Skin epidermis (tissue), 12 donors: Measurements from ENCODE around the gene SFSWAP.
A peak's percentile ranks its signal among the peaks of the same experiment; 100 is the strongest.
"Not testable (repeated sequence)": the region's sequence is repeated elsewhere in the genome, so short reads cannot be mapped to it uniquely, and the experiment has no call there.

Experiments
- H3K27ac ChIP-seq, 21 experiments: fragments of 200-600 bp; sonication (generic) in 11 of 21; one replicate each; pipeline ENCODE4 v1.5.0; 2020; ENCODE audit warnings: mild to moderate bottlenecking in 3 of 21, inconsistent platforms in 2 of 21, moderate library complexity in 2 of 21
- H3K4me3 ChIP-seq, 7 experiments: fragments of 200-600 bp; sonication (generic) in 2 of 7; one replicate each; pipeline ENCODE4 v1.5.0; 2020; ENCODE audit warnings: inconsistent platforms in 2 of 7, mild to moderate bottlenecking in 2 of 7, moderate library complexity in 1 of 7

The SFSWAP gene

DNA sequence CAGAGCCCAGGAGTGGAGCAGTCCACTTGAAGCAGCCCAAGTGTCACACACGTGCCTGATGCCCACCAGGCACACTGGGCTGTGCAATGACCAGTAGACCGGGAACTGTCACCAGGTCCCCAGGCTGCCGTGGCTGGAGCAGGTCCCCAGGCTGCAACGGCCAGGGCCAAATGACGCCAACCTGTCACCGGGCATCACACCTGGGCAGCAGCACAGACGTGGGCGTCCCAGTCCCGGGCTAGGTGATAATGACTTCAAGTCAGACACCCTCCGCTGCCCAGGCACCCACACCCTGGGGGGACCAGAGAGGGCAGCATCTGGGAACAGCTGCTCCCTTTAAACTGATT is 86.7 kb downstream of the SFSWAP start:
- H3K4me3 ChIP-seq, result no peak overlapping the region
- H3K27ac ChIP-seq, result no peak overlapping the region

DNA sequence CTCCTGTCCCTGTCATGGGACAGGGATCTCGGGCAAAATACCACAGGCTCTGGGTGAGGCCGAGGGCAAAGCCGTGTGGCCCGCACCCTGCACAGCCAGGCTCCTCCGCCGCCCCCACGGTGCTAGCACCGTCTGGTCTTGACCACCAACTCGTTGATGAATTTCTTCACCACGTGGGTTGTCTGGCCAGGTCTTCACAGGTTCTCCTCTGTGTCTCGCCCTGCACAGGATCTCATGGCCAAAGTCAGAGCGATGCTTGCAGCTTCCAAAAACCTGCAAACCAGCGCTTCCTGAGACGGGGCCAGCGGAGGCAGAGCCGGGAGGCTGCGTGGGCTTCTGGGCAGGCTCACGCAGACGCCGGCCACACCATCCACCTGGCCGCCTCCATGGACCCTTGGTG is 88.3 kb downstream of the SFSWAP start:
- Histone ChIP-seq H3K27ac (no peak overlapping the region), H3K4me3 (no peak overlapping the region)

DNA sequence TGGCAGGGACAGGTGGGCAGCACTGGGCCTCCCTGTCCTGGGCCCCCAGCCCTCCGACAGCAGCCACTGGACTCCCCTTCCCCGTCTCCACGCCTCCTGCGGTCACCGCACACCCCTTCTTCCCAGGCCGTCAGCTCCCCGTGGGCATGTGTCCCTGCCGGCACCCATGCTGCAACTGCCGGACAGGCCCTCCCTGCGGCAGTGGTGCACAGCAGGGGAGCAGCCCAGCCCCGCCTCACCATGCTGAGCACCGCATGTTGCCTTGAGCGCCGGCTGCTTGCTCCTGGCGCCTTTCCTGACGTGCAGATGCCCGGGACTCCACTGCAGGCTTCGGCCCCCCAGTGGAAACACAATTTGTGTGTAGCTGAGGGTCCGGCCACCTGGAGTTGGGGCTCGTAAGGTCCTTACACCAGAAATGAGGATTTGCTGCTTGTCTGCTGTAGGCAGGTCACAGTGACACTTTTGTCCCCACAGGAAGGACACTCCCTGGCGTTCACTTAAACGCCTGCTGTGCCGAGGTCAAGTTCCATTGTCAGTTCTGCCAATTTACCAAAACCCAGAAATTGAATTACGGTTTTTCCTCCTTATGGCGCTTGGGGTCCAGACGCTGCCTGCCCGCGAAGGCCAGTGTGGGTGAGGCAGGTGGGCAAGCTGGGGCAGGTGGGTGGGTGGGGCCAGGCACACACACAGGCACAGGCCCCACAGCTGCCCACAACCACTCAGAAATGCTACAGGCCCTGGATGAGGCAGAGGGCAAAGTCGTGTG is 89.1 kb downstream of the SFSWAP start:
- Histone ChIP-seq H3K27ac (no peak overlapping the region), H3K4me3 (no peak overlapping the region)

DNA sequence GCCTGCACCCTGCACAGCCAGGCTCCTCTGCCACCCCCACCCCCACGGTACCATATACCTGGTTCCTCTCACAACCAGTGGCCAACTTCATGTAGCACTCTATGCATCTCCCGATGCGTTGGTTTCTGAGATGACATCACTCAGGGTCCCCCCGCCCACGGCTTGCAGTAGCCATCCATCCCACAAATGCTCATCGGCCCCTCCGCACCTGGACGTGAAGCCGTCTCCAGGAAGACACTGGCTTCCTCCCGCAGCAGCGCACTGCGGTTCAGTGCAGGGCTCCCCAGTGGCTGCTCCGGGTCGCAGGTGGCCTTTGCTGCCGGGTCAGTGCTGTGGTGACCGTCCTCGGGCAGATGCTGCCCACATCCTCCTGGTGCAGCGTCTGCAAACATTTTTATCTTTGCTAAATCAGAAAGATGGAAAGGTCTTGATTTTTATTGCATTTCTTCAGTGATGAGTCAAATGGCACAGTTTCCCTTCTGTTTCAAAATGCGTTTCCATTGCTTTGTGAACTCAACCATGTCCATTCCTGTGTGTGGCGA is 89.8 kb downstream of the SFSWAP start:
- Histone ChIP-seq H3K4me3 (no peak overlapping the region), H3K27ac (no peak overlapping the region)

DNA sequence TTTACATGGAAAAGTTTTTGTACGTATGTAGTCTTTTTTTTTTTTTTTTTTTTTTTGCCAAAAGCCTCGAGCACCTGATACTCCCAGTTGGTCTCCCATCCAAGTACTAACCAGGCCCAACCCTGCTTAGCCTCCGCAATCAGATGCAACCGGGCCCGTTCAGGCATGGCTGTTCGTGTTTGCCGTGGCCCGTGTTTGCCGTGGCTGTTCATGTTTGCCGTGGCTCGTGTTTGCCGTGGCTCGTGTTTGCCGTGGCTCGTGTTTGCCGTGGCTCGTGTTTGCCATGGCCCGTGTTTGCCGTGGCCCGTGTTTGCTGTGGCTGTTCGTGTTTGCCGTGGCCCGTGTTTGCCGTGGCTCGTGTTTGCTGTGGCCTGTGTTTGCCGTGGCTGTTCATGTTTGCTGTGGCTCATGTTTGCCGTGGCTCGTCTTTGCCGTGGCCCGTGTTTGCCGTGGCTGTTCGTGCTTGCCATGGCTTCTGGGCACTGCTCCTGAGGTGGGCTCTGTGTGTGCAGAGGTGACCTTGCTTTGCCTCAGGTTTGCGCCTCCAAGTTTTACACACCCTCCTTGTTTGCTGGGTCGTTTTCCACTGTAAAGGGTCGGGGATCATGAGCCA is 90.5 kb downstream of the SFSWAP start:
- no peak overlapping the region for H3K4me3 ChIP-seq
- no peak overlapping the region for H3K27ac ChIP-seq

DNA sequence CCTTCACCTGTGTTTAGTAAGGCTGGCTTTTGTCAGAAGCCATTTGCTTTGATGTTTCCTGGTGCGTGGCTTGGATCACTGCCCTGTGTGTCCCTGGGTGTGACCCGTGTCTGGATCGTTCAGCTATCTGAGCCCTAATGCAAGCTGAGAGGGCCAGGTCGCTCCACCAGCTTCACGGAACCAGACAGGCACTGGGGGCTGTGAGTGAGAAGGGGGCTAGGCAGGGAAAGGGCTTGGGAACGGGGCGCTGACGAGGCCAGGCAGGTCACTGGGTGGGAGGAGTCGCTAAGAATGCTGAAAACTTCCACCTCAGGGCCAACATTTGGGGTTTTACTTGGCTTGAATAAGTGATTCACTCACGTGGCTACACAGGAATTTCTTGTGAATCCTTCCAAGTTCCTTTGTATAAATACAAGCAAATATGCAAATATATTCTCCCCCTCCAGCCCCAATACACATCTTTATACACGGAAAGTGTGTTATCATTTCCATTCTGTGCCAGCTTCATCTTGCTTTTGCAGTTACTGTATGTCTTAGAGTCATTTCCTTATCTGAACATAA is 93.2 kb downstream of the SFSWAP start:
- no peak overlapping the region for H3K4me3 ChIP-seq
- peak overlapping the region in 5 of 21 experiments; percentile 15 to 55 (median 41) for H3K27ac ChIP-seq

DNA sequence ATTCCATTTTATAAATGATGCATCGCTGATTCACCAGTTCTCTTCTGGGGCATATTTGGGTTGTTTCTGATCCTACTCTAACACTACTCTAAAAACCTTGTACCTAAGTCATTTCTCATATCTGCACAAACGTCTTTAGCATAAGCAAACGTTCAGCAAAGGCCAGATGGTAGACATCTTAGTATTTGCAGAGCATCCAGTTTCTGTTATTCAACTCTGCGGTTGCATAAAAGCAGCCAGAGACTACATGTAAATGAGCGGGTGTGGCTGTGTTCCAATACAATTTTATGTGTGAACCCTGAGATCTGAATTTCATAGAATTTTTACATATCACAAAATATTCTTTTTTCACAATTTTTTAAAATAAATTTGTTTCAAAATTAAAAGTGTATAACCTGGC is 94.5 kb downstream of the SFSWAP start:
- H3K4me3 ChIP-seq, result no peak overlapping the region
- no peak overlapping the region for H3K27ac ChIP-seq

DNA sequence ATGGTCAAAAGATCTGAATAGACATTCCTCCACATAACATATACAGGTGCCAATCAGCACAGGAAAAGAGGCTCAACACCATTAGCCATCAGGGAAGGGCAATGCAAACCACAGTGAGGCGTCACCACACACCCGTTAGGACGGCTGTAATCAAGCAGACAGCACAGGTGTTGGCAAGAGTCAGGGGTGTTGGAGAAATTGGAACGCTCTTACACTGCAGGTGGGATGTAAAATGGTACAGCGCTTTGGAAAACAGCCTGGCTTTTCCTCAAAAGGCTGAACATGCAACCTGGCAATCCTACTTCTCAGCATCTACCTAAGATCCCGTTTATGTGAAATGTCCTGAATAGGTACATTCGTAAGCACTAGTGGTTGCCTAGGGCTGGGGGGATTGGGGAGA is 95.8 kb downstream of the SFSWAP start:
- H3K27ac ChIP-seq, result no peak overlapping the region
- no peak overlapping the region for H3K4me3 ChIP-seq

DNA sequence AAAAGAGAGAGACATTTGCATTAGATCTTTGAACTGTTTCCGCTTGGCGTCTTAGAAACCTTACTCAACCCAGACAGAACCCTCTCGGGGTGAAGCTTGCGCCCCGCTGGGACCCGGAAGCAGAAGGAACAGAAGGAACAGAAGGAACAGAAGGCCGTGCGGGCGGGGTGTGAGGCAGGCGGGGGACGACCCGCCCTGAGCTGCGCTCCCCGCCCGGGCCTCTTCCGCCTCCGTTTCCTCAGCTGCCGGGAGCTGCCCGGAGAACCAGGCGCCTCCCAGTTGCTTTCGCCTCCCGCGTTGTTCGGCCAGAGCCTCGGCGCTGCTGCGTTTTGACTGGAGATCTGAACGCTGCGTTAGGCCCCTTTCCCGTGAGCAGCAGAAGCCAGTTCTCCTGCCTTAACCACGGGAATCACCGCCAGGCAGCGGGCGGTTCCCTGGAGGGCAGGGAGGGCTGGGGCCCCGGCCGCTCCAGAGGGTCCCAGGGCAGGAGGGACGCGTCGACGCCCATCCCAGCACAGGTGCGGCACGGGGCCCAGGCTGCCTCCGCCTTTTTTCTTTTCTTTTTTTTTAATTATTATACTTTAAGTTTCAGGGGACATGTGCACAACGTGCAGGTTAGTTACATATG is 98.0 kb downstream of the SFSWAP start:
- H3K4me3 ChIP-seq, result peak overlapping the region in 5 of 7 experiments; percentile 6 to 33 (median 15)

DNA sequence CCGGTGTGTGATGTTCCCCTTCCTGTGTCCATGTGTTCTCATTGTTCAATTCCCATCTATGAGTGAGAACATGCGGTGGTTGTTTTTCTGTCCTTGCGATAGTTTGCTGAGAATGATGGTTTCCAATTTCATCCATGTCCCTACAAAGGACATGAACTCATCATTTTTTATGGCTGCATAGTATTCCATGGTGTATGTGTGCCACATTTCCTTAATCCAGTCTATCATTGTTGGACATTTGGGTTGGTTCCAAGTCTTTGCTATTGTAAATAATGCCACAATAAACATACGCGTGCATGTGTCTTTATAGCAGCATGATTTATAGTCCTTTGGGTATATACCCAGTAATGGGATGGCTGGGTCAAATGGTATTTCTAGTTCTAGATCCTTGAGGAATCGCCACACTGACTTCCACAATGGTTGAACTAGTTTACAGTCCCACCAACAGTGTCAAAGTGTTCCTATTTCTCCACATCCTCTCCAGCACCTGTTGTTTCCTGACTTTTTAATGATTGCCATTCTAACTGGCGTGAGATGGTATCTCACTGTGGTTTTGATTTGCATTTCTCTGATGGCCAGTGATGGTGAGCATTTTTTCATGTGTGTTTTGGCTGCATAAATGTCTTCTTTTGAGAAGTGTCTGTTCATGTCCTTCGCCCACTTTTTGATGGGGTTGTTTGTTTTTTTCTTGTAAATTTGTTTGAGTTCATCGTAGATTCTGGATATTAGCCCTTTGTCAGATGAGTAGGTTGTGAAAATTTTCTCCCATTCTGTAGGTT is 98.8 kb downstream of the SFSWAP start:
- peak overlapping the region in 1 of 7 experiments; percentile 32 for H3K4me3 ChIP-seq
- H3K27ac ChIP-seq, result not testable (repeated sequence)

More for the DNA sequence above, 98.0 kb downstream of the SFSWAP start:
- peak overlapping the region in 6 of 21 experiments; percentile 1 to 80 (median 56) for H3K27ac ChIP-seq

DNA sequence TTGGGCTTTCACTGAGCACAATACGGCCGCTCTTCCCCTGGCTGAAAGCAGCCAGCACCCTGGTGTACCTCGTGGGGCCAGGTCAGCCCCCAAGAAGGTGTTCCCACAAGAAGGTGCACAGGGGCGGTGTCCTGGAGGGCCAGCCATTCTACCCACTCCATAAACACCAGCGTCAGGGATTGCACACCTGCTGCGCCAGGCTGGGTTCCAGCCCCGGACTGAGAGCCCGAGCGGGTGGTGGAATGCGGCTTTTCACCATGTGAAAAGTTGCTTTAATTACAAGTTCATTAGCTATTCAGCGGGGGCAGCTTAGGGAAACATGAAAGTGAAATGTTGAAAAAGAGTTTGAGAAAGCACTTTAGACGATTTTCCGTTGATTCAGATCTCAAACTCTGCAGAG is 99.8 kb downstream of the SFSWAP start:
- Histone ChIP-seq H3K27ac (no peak overlapping the region), H3K4me3 (no peak overlapping the region)

DNA sequence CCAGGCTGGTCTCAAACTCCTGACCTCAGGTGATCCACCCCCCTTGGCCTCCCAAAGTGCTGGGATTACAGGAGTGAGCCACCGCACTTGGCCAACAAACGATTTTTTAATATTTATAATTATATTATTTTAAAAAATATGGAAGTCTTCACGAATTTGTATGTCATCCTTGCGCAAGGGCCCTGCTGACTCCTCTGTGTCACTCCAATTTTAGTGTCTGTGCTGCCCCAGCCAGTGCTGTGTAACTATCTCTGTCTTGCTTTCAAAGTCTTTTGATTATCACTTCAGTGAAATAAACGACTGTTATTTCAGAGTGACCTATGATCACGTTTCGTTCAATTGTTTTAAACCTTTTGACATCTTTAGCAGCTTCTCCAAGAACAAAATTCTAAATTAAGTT is 104.2 kb downstream of the SFSWAP start:
- H3K27ac ChIP-seq, result no peak overlapping the region
- no peak overlapping the region for H3K4me3 ChIP-seq

DNA sequence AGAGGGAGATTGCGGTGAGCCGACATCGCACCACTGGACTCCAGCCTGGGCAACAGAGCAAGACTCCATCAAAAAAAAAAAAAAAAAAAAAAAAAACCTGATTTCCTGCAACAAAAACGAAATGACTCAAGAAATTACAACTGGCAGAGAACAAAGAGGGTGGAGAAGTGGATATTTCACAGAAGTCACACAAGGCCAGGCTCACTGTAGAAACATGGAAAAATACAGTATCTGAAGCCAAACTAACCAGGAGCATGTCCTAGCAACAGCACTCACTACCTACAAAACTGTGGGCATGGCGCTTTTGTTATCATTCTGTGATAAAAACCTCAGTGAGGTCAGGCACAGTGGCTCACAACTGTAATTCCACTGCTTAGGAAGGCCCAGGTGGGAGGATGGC is 105.6 kb downstream of the SFSWAP start:
- H3K4me3 ChIP-seq, result no peak overlapping the region

DNA sequence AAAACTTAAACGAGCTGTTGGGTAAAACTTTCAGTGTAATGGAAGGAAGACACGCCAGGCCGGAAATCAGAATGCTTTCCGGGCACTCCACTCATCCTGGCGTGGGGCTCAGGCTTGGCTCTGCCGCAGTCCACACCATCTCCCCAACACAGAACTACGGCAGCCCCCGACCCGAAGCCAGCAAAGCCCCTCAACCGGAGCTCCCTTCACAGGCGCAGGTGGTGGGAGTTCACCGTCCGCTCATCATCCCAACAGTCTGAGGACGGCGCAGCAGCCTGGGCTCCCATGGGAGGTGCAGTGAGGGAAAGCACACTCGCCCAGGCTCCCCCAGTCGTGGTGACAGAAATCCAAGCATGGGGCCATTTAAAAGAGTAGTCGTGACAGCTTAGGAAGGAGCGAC is 106.4 kb downstream of the SFSWAP start:
- no peak overlapping the region for H3K27ac ChIP-seq
- no peak overlapping the region for H3K4me3 ChIP-seq

More for the DNA sequence above, 105.6 kb downstream of the SFSWAP start:
- no peak overlapping the region for H3K27ac ChIP-seq

DNA sequence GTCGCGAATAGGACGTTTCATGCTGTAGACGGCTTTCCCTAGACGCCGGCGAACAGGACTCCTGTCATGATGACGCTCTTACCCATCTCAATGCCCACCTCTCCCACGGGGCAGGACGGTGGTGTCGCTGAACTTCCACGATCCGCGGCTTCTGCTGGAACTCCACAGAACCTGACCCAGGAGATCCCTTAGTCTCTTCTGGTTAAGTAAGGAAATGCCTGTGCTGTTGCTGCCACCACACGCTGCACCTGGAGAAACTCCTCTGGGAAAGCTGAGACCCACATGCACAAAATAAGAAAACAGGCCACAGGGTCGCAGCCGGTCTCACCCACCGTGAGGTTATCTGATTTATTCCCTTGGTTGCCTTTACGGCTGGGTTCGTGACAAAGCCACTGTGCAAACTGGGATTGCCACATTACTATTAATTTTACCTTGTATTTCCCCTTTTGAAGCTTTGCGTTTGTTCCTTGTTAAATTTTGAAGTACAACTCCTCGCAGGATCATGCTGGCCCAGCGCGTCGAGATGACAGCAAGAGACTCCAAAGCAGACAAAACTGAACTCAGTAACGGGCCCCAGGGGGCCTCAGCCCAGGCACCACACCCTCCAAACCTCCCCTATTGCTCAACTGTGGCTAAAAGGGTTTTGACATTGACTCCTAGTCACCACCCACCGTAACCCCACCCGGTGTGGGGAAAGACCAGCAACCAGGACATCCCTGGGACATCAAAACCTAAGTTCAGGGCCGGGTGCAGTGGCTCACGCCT is 108.1 kb downstream of the SFSWAP start:
- H3K27ac ChIP-seq, result no peak overlapping the region
- no peak overlapping the region for H3K4me3 ChIP-seq

DNA sequence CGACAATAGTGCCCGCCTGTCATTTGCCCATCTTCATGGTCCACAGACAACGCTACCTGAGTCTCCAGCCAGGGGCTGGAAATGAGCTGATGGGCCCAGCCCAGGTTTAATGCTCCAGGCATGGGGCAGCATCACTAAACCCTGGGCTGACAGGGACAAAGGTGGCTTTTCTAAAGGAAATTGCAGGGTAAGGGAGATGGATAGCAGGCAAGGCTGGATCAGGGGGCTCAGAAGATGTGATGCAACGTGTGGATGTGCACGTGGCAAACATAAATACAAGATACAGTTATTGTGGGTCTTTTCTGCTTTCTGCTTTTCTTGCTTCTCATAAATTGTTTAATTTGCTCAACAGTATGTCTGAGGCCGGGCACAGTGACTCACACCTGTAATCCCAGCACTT is 113.6 kb downstream of the SFSWAP start:
- Histone ChIP-seq H3K27ac (no peak overlapping the region), H3K4me3 (no peak overlapping the region)

DNA sequence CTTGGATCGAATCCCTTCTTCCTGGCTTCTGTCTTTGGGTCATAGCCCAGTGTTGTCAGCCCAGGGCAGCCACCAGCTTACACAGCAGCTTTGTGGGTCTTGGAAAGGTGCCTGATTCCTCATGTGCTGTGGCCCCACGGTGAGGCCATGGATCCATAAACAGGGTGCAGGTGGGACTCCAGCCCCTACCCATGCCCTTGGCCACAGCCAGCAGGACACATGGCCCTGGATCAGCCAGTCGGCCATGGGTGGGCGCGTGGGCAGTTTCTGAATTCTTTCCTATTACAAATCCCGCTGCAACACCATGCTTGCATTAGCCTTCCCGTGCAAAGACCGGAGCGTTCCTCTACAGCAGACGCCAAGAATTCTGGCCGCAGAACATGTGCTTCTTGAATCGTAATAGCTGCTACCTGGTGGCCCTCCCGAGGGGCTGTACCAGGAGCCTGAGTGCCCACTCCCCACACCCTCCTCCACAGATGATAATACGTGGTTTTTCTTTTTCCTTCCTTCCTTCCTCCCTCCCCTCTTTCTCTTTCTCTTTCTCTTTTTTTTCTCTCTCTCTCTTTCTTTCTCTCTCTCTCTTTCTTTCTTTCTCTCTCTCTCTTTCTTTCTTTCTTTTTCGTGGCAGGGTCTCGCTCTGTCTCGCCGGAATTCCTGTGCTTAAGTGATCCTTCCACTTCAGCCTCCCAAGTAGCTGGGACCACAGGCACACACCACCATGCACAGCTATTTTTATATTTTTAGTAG is 114.4 kb downstream of the SFSWAP start:
- Histone ChIP-seq H3K27ac (no peak overlapping the region), H3K4me3 (no peak overlapping the region)

DNA sequence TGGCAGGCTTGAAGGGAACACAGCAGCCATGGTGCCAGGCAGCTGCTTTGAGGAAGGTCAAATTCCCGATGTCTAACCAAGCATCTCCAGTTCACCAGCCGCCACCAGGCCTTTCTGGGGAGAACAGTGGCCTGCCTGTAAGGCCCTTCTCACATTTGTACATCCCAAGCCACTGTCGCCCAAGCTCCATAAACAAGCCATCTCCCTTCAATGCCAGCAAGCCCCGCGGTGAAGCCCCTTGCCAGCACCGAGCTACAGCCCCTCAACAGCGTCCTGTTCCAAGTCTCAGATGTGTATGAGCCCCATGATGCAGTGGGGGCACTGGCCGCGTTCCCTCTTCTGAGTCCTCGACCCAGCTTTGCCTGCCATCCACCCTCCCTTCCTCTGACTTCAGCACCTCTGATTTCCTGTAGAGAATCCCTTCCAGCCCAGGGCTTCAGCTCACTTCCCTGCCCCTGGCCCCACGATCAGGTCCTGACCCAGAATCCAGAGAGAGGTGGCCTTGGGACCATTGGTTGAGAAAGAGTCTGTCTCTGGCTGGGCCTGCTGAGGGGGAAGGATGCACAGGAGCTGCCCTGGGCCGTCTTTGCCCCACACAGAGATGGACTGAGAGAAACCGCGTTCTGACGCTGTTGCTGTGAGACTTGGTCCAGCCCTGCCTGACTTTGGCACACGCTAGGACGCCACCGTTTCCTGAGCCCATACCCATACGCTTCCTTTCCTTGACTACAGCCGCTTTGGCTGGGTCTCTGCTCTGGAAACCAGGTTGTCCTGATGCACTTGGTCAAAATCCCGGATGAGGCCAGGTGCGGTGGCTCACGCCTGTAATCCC is 115.4 kb downstream of the SFSWAP start:
- no peak overlapping the region for H3K27ac ChIP-seq
- H3K4me3 ChIP-seq, result no peak overlapping the region
